K562 (cell line): Measurements from ENCODE around the gene MMP27. TPM values are rescaled to one million over a fixed set of nuclear protein-coding genes. Genes with fewer than 3 reads are reported as not detected.

Source experiments
- ATAC-seq: fragments of 200-7000 bp; cut with Tn5 transposase; 3 replicates; pipeline ENCODE4 v1.9.1; 2020; ENCODE audit warnings: moderate library complexity
- BruUV-seq: library from RNA; stranded (reverse); fragments of 400-500 nt; replicated peaks from 2 replicates; lab custom pipeline; 2021; lab: Mats Ljungman, UMichigan
- CTCF ChIA-PET: fragments of 300-600 bp; formaldehyde crosslinking; extraction: SDS; loops from one replicate; lab custom pipeline; 2021; ENCODE audit warnings: low intra/inter-chr PET ratio; lab: Yijun Ruan, JAX
- POLR2A ChIA-PET: fragments of 300-600, 350-650 bp; sonication (Branson Sonifier 250); formaldehyde crosslinking; extraction: SDS; loops from one replicate; lab custom pipeline; 2021; ENCODE audit warnings: antibody characterized with exemption, inconsistent platforms; lab: Yijun Ruan, JAX
- DNase-seq, 4 experiments: peaks; one replicate each; pipeline versions ENCODE4 v3.0.0 to v3.0.0-alpha.2; 2011 to 2018; ENCODE audit warnings: low spot score in 3 of 4, mixed read lengths in 3 of 4; ENCODE audit errors: extremely low read depth in 1 of 4
- FAIRE-seq: peaks from 2 replicates; lab custom pipeline; 2011; peaks lifted over from hg19 to GRCh38; lab: Jason Lieb, UNC
- H2AFZ ChIP-seq: 2 replicates; pipeline ENCODE4 v1.6.0; 2011; ENCODE audit warnings: low read depth, low read length, control low read depth, inconsistent platforms
- H3K27ac ChIP-seq: fragments of 200-600 bp; 3 replicates; pipeline ENCODE4 v1.8.0; 2011; ENCODE audit warnings: low read depth, mild to moderate bottlenecking, control low read depth, inconsistent platforms, low read length, moderate library complexity, mixed read lengths; ENCODE audit errors: extremely low read depth
- H3K27me3 ChIP-seq, 2 experiments: fragments of 300-600 bp in 1 of 2; 2 replicates in 1 of 2; 3 replicates in 1 of 2; pipeline versions ENCODE4 v1.6.0 to v1.8.0; 2011; ENCODE audit warnings: inconsistent platforms in 2 of 2, low read length in 2 of 2, mild to moderate bottlenecking in 1 of 2, mixed read lengths in 1 of 2, moderate library complexity in 1 of 2; ENCODE audit not compliant: control insufficient read depth in 2 of 2, insufficient read depth in 2 of 2
- H3K36me3 ChIP-seq: fragments of 300-600 bp; 3 replicates; pipeline ENCODE4 v1.8.0; 2011; ENCODE audit warnings: mild to moderate bottlenecking, low read length, inconsistent platforms; ENCODE audit not compliant: control insufficient read depth, insufficient read depth
- H3K4me1 ChIP-seq, 2 experiments: fragments of 200-600 bp in 1 of 2; replicated peaks in 1 of 2; 2 replicates in 1 of 2; 3 replicates in 1 of 2; pipeline versions ENCODE4 v1.5.1 to v1.8.0; 2011; ENCODE audit warnings: inconsistent platforms in 2 of 2, low read length in 2 of 2, mild to moderate bottlenecking in 1 of 2, mixed read lengths in 1 of 2, moderate library complexity in 1 of 2; ENCODE audit not compliant: control insufficient read depth in 2 of 2, insufficient read depth in 2 of 2
- H3K4me2 ChIP-seq: 2 replicates; pipeline ENCODE4 v1.6.1; 2011; ENCODE audit warnings: low read length, control low read depth, inconsistent platforms, mixed read lengths; ENCODE audit not compliant: insufficient read depth
- H3K4me3 ChIP-seq: fragments of 200-600 bp; sonication (generic), shearing (Covaris generic); 2 replicates; pipeline ENCODE4 v1.5.1; 2016; ENCODE audit warnings: control low read depth, inconsistent platforms
- H3K79me2 ChIP-seq: fragments of 200-600 bp; 3 replicates; pipeline ENCODE4 v1.8.0; 2011; ENCODE audit warnings: low read length, inconsistent platforms; ENCODE audit not compliant: control insufficient read depth, insufficient read depth
- H3K9ac ChIP-seq, 2 experiments: 2 replicates each; pipeline versions ENCODE4 v1.6.0 to v1.6.1; 2011; ENCODE audit warnings: low read depth in 2 of 2, low read length in 2 of 2, control low read depth in 1 of 2, inconsistent platforms in 1 of 2, mild to moderate bottlenecking in 1 of 2, mixed read lengths in 1 of 2; ENCODE audit not compliant: insufficient read depth in 1 of 2
- H3K9me1 ChIP-seq: one replicate; pipeline ENCODE4 v1.6.0; 2011; ENCODE audit warnings: inconsistent platforms, mild to moderate bottlenecking, low read length, moderate library complexity; ENCODE audit not compliant: control insufficient read depth, insufficient read depth
- H3K9me3 ChIP-seq: replicated peaks from 2 replicates; pipeline ENCODE4 v1.5.1; 2011; ENCODE audit warnings: low read depth, low read length, inconsistent platforms; ENCODE audit not compliant: control insufficient read depth, insufficient read depth
- H4K20me1 ChIP-seq: replicated peaks from 2 replicates; pipeline ENCODE4 v1.6.1; 2011; ENCODE audit warnings: low read length, inconsistent platforms, mixed read lengths; ENCODE audit not compliant: control insufficient read depth, insufficient read depth
- CC2D1A ChIP-seq: fragments of 450-650 bp; IDR thresholded peaks from 2 replicates; pipeline ENCODE4 v1.6.1; 2017; ENCODE audit warnings: mild to moderate bottlenecking
- ELF2 ChIP-seq: fragments of 250-450 bp; sonication (Bioruptor Pico); IDR thresholded peaks from 2 replicates; pipeline ENCODE4 v1.5.0; 2021; ENCODE audit warnings: mild to moderate bottlenecking
- SMC3 ChIP-seq: conservative IDR thresholded peaks from 2 replicates; pipeline ENCODE4 v1.6.1; 2011; ENCODE audit warnings: low read depth, low read length, improper control_type of control experiment; ENCODE audit not compliant: insufficient read depth
- SREBF2 ChIP-seq: sonication (generic); formaldehyde crosslinking; IDR thresholded peaks from 2 replicates; pipeline ENCODE4 v1.4.0; 2020; ENCODE audit warnings: mild to moderate bottlenecking, missing genetic modification reagents
- SUPT5H ChIP-seq: fragments of 450-650 bp; IDR thresholded peaks from 2 replicates; pipeline ENCODE4 v1.6.1; 2016
- U2AF1 ChIP-seq: fragments of 200-400 bp; formaldehyde crosslinking; optimal IDR thresholded peaks from 2 replicates; pipeline ENCODE3; 2017; ENCODE audit warnings: mild to moderate bottlenecking, low read depth, low read length, moderate library complexity
- ZNF217 ChIP-seq: sonication (generic); formaldehyde crosslinking; IDR thresholded peaks from 2 replicates; pipeline ENCODE4 v1.8.0; 2022; ENCODE audit warnings: mild to moderate bottlenecking, missing genetic modification reagents
- ZNF384 ChIP-seq: IDR thresholded peaks from 2 replicates; pipeline ENCODE4 v1.6.1; 2012; ENCODE audit warnings: low read depth, low read length, improper control_type of control experiment
- ZNF408 ChIP-seq: fragments of 250-450 bp; sonication (Bioruptor Pico); IDR thresholded peaks from 2 replicates; pipeline ENCODE4 v1.4.0; 2020; ENCODE audit warnings: low read depth, mild to moderate bottlenecking, moderate library complexity
- WGBS: fragments of 100-300 bp; shearing (Covaris generic); methylation state at CpG from one replicate; pipeline ENCODE4 v1.1.6; 2016; ENCODE audit warnings: low coverage, mixed read lengths; ENCODE audit not compliant: insufficient coverage; ENCODE audit errors: missing lambda C conversion rate; 5-methylcytosine and 5-hydroxymethylcytosine counted together
- in situ Hi-C: fragments of 300-500 bp; cut with MboI; formaldehyde crosslinking; loops from 4 replicates; pipeline ENCODE4 v1.15.0; 2018; ENCODE audit warnings: inconsistent platforms, mixed read lengths
- intact Hi-C: fragments of 100-400 bp; cut with micrococcal nuclease; formaldehyde crosslinking; loops from 2 replicates; pipeline ENCODE4 v1.14.2; 2022
- polyA plus RNA-seq, 8 experiments: library from polyadenylated mRNA; depleted of rRNA in 4 of 8; stranded (reverse) in 5 of 8; unstranded in 3 of 8; fragments of >200 nt; fragmentation: Nextera tagmentation in 2 of 8; fragmentation: Illumina TruSeq in 1 of 8; extraction: Ambion mirVana in 2 of 8; extraction: Trizol in 1 of 8; gene quantifications; 2 replicates each; pipeline versions ENCODE4 v1.2.1 to v1.2.3, GENCODE V29; 2011 to 2014; ENCODE audit warnings: inconsistent platforms in 1 of 8, missing spikeins in 1 of 8
- total RNA-seq, 7 experiments: library from RNA; depleted of rRNA in 6 of 7; stranded (reverse); fragments of >200 nt in 6 of 7; fragmentation: Illumina TruSeq in 2 of 7; extraction: Trizol in 2 of 7; gene quantifications; 2 replicates each; pipeline versions ENCODE4 v1.2.1 to v1.2.3, GENCODE V29; 2011 to 2021; ENCODE audit warnings: low replicate concordance in 1 of 7
- TF ChIP-seq, protein P1 (sequence below): fragments of 250-450 bp; sonication (Bioruptor Pico); IDR thresholded peaks from 2 replicates; pipeline ENCODE4 v1.4.0; 2020
- TF ChIP-seq, protein P2 (sequence below): sonication (generic); IDR thresholded peaks from 2 replicates; pipeline ENCODE4 v1.6.1; 2016
- TF ChIP-seq, protein P3 (sequence below): fragments of 250-450 bp; sonication (Bioruptor Pico); IDR thresholded peaks from 2 replicates; pipeline ENCODE4 v1.5.0; 2020; ENCODE audit warnings: mild to moderate bottlenecking, borderline replicate concordance
- TF ChIP-seq, protein P4 (sequence below): sonication (generic); formaldehyde crosslinking; IDR thresholded peaks from 2 replicates; pipeline ENCODE4 v1.8.1; 2023; ENCODE audit warnings: mild to moderate bottlenecking, missing genetic modification reagents
- TF ChIP-seq, protein P5 (sequence below): sonication (generic); formaldehyde crosslinking; IDR thresholded peaks from 2 replicates; pipeline ENCODE4 v1.8.0; 2022; ENCODE audit warnings: mild to moderate bottlenecking, missing genetic modification reagents

Gene MMP27
- total and polyA plus RNA-seq, 9 of the 15 experiments (the other 6 are each of a cell fraction or from before 2014, with no cell fraction given) = not detected

DNA sequence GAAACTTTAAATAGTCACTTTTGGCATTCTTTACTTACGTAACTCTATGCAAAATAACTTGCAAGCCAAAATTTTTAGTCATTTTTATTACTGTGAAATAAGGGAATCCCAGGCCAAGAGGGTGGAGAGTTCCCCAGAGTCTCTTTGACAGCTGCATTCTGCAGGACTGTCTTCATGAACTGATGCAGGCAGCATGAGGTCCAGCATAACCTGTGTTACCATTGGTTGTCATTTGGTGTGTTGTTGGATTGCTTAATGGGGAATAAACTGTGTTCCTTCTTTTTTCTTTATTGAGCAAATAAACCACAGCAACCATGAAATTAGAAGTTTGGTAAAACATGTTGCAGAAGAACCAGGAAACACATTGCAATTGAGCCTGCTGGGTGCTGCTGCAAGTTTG, 24.6 kb downstream of the MMP27 start:
- Histone ChIP-seq H3K9me3 (no peaks in the 10 kb centered on the region), H3K79me2 (no peaks in the 10 kb centered on the region), H4K20me1 (no peaks in the 10 kb centered on the region), H2AFZ (no peak overlapping the region), H3K9ac (no peak overlapping the region), H3K27me3 (no peaks in the 10 kb centered on the region), H3K9me1 (no peaks in the 10 kb centered on the region), H3K27ac (no peak overlapping the region), H3K36me3 (no peaks in the 10 kb centered on the region), H3K4me1 (no peaks in the 10 kb centered on the region), H3K4me3 (no peak overlapping the region), H3K4me2 (no peak overlapping the region)
- DNase-seq (no peak), FAIRE-seq (no peak), ATAC-seq (no peak)
- CTCF ChIA-PET = no interaction called here
- no TSS peak for BruUV-seq
- in situ Hi-C loops (no loop called here), intact Hi-C loops (no loop called here)
- POLR2A ChIA-PET = interaction anchor here (0.6 kb wide), 1 partner anchor 280 kb away, joined by 3 read pairs; no protein-coding TSS in a partner anchor
- 7% methylated on average over 1 of the region's 1 CpG for WGBS
- no peak for TF ChIP-seq CC2D1A
- TF ChIP-seq ZNF384 = no peak
- TF ChIP-seq ZNF408 (CRISPR knock-in tag) = no peak
- TF ChIP-seq, protein P1, sequence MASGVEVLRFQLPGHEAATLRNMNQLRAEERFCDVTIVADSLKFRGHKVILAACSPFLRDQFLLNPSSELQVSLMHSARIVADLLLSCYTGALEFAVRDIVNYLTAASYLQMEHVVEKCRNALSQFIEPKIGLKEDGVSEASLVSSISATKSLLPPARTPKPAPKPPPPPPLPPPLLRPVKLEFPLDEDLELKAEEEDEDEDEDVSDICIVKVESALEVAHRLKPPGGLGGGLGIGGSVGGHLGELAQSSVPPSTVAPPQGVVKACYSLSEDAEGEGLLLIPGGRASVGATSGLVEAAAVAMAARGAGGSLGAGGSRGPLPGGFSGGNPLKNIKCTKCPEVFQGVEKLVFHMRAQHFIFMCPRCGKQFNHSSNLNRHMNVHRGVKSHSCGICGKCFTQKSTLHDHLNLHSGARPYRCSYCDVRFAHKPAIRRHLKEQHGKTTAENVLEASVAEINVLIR (CRISPR knock-in tag) = no peak
- no peak for TF ChIP-seq SMC3
- TF ChIP-seq, protein P2, sequence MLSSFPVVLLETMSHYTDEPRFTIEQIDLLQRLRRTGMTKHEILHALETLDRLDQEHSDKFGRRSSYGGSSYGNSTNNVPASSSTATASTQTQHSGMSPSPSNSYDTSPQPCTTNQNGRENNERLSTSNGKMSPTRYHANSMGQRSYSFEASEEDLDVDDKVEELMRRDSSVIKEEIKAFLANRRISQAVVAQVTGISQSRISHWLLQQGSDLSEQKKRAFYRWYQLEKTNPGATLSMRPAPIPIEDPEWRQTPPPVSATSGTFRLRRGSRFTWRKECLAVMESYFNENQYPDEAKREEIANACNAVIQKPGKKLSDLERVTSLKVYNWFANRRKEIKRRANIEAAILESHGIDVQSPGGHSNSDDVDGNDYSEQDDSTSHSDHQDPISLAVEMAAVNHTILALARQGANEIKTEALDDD = no peak
- TF ChIP-seq U2AF1 = no peak
- TF ChIP-seq, protein P3, sequence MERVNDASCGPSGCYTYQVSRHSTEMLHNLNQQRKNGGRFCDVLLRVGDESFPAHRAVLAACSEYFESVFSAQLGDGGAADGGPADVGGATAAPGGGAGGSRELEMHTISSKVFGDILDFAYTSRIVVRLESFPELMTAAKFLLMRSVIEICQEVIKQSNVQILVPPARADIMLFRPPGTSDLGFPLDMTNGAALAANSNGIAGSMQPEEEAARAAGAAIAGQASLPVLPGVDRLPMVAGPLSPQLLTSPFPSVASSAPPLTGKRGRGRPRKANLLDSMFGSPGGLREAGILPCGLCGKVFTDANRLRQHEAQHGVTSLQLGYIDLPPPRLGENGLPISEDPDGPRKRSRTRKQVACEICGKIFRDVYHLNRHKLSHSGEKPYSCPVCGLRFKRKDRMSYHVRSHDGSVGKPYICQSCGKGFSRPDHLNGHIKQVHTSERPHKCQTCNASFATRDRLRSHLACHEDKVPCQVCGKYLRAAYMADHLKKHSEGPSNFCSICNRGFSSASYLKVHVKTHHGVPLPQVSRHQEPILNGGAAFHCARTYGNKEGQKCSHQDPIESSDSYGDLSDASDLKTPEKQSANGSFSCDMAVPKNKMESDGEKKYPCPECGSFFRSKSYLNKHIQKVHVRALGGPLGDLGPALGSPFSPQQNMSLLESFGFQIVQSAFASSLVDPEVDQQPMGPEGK (CRISPR knock-in tag) = no peak
- no peak for TF ChIP-seq SREBF2 (CRISPR knock-in tag)
- TF ChIP-seq SUPT5H = no peak
- TF ChIP-seq ELF2 (CRISPR knock-in tag) = no peak
- TF ChIP-seq, protein P4, sequence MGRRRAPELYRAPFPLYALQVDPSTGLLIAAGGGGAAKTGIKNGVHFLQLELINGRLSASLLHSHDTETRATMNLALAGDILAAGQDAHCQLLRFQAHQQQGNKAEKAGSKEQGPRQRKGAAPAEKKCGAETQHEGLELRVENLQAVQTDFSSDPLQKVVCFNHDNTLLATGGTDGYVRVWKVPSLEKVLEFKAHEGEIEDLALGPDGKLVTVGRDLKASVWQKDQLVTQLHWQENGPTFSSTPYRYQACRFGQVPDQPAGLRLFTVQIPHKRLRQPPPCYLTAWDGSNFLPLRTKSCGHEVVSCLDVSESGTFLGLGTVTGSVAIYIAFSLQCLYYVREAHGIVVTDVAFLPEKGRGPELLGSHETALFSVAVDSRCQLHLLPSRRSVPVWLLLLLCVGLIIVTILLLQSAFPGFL (CRISPR knock-in tag) = no peak
- TF ChIP-seq, protein P5, sequence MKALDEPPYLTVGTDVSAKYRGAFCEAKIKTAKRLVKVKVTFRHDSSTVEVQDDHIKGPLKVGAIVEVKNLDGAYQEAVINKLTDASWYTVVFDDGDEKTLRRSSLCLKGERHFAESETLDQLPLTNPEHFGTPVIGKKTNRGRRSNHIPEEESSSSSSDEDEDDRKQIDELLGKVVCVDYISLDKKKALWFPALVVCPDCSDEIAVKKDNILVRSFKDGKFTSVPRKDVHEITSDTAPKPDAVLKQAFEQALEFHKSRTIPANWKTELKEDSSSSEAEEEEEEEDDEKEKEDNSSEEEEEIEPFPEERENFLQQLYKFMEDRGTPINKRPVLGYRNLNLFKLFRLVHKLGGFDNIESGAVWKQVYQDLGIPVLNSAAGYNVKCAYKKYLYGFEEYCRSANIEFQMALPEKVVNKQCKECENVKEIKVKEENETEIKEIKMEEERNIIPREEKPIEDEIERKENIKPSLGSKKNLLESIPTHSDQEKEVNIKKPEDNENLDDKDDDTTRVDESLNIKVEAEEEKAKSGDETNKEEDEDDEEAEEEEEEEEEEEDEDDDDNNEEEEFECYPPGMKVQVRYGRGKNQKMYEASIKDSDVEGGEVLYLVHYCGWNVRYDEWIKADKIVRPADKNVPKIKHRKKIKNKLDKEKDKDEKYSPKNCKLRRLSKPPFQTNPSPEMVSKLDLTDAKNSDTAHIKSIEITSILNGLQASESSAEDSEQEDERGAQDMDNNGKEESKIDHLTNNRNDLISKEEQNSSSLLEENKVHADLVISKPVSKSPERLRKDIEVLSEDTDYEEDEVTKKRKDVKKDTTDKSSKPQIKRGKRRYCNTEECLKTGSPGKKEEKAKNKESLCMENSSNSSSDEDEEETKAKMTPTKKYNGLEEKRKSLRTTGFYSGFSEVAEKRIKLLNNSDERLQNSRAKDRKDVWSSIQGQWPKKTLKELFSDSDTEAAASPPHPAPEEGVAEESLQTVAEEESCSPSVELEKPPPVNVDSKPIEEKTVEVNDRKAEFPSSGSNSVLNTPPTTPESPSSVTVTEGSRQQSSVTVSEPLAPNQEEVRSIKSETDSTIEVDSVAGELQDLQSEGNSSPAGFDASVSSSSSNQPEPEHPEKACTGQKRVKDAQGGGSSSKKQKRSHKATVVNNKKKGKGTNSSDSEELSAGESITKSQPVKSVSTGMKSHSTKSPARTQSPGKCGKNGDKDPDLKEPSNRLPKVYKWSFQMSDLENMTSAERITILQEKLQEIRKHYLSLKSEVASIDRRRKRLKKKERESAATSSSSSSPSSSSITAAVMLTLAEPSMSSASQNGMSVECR (CRISPR knock-in tag) = no peak
- TF ChIP-seq ZNF217 = no peak
